Measurements from ENCODE around the gene NCR2.

The NCR2 gene

GRCh38 chr6:41315943-41316620, 19.3 kb upstream of the NCR2 start:
- H3K27me3 Mint-ChIP-seq = peaks cover 22% of the 10 kb centered on the region
- no peak overlapping the region for H3K4me3 Mint-ChIP-seq
- intact Hi-C loops (cut with micrococcal nuclease) = loop anchor here (5.0 to 10.0 kb wide), 3 partner anchors 39 to 244 kb away; partner anchors contain the start of genes NFYA, OARD1 and TREML4
- no peaks in the 10 kb centered on the region for H3K36me3 Mint-ChIP-seq (ENCODE audit: low read depth)
- peaks cover 17% of the 10 kb centered on the region for H3K4me1 Mint-ChIP-seq (ENCODE audit: low read depth)
- H3K9me3 Mint-ChIP-seq = no peaks in the 10 kb centered on the region
- no peak overlapping the region for H3K27ac Mint-ChIP-seq

- H3K27ac Mint-ChIP-seq = peak overlapping the region; percentile 48
- H3K9me3 Mint-ChIP-seq = no peaks in the 10 kb centered on the region
- H3K27me3 Mint-ChIP-seq = peaks cover 15% of the 10 kb centered on the region
- no peak overlapping the region for H3K4me3 Mint-ChIP-seq
- H3K36me3 Mint-ChIP-seq (ENCODE audit: low read depth) = no peaks in the 10 kb centered on the region
- intact Hi-C loops (cut with micrococcal nuclease) = loop anchor here (2.0 to 10.0 kb wide), 5 partner anchors 41 to 311 kb away; partner anchors contain the start of genes NFYA, OARD1 and TREML4
- H3K4me1 Mint-ChIP-seq (ENCODE audit: low read depth) = peaks cover 15% of the 10 kb centered on the region
Measured at GRCh38 chr6:41318261-41318653, 17.2 kb upstream of the NCR2 start.

- peaks cover 13% of the 10 kb centered on the region for H3K4me1 Mint-ChIP-seq (ENCODE audit: low read depth)
- no peaks in the 10 kb centered on the region for H3K36me3 Mint-ChIP-seq (ENCODE audit: low read depth)
- peak overlapping the region; percentile 48 for H3K27ac Mint-ChIP-seq
- peaks cover 12% of the 10 kb centered on the region for H3K27me3 Mint-ChIP-seq
- no peaks in the 10 kb centered on the region for H3K9me3 Mint-ChIP-seq
- intact Hi-C loops (cut with micrococcal nuclease) = loop anchor here (2.0 to 10.0 kb wide), 5 partner anchors 42 to 312 kb away; partner anchors contain the start of genes NFYA, OARD1 and TREML4
- peak overlapping the region; percentile 61 for H3K4me3 Mint-ChIP-seq
Measured at GRCh38 chr6:41318654-41319565, 16.5 kb upstream of the NCR2 start.

- Mint-ChIP-seq H3K27me3 (peaks cover 11% of the 10 kb centered on the region), H3K4me3 (no peak overlapping the region), H3K4me1 (ENCODE audit: low read depth) (peaks cover 13% of the 10 kb centered on the region), H3K9me3 (no peaks in the 10 kb centered on the region), H3K36me3 (ENCODE audit: low read depth) (no peaks in the 10 kb centered on the region), H3K27ac (no peak overlapping the region)
- intact Hi-C loops (cut with micrococcal nuclease) = no loop called here
Measured at GRCh38 chr6:41321183-41321582, 14.2 kb upstream of the NCR2 start.

GRCh38 chr6:41325446-41326066, 9.9 kb upstream of the NCR2 start:
- no peaks in the 10 kb centered on the region for H3K4me1 Mint-ChIP-seq (ENCODE audit: low read depth)
- H3K9me3 Mint-ChIP-seq = no peaks in the 10 kb centered on the region
- no peak overlapping the region for H3K4me3 Mint-ChIP-seq
- peaks cover 27% of the 10 kb centered on the region for H3K27me3 Mint-ChIP-seq
- H3K36me3 Mint-ChIP-seq (ENCODE audit: low read depth) = no peaks in the 10 kb centered on the region
- intact Hi-C loops (cut with micrococcal nuclease) = no loop called here
- H3K27ac Mint-ChIP-seq = no peak overlapping the region

GRCh38 chr6:41326092-41326491, 9.3 kb upstream of the NCR2 start:
- Mint-ChIP-seq H3K27ac (no peak overlapping the region), H3K4me3 (no peak overlapping the region), H3K9me3 (no peaks in the 10 kb centered on the region), H3K4me1 (ENCODE audit: low read depth) (no peaks in the 10 kb centered on the region), H3K27me3 (peaks cover 27% of the 10 kb centered on the region), H3K36me3 (ENCODE audit: low read depth) (no peaks in the 10 kb centered on the region)
- intact Hi-C loops (cut with micrococcal nuclease) = no loop called here

GRCh38 chr6:41327177-41327576, 8.2 kb upstream of the NCR2 start:
- no peak overlapping the region for H3K4me3 Mint-ChIP-seq
- no peaks in the 10 kb centered on the region for H3K36me3 Mint-ChIP-seq (ENCODE audit: low read depth)
- H3K4me1 Mint-ChIP-seq (ENCODE audit: low read depth) = peaks cover 3% of the 10 kb centered on the region
- H3K27me3 Mint-ChIP-seq = peaks cover 26% of the 10 kb centered on the region
- H3K9me3 Mint-ChIP-seq = no peaks in the 10 kb centered on the region
- intact Hi-C loops (cut with micrococcal nuclease) = no loop called here
- H3K27ac Mint-ChIP-seq = no peak overlapping the region

GRCh38 chr6:41331401-41332150, 3.8 kb upstream of the NCR2 start:
- Mint-ChIP-seq H3K9me3 (no peaks in the 10 kb centered on the region), H3K4me3 (no peak overlapping the region), H3K36me3 (ENCODE audit: low read depth) (no peaks in the 10 kb centered on the region), H3K27ac (no peak overlapping the region), H3K27me3 (peaks cover 28% of the 10 kb centered on the region), H3K4me1 (ENCODE audit: low read depth) (peaks cover 36% of the 10 kb centered on the region)
- intact Hi-C loops (cut with micrococcal nuclease) = no loop called here

GRCh38 chr6:41332241-41332640, 3.2 kb upstream of the NCR2 start:
- intact Hi-C loops (cut with micrococcal nuclease) = no loop called here
- H3K27ac Mint-ChIP-seq = no peak overlapping the region
- peaks cover 36% of the 10 kb centered on the region for H3K4me1 Mint-ChIP-seq (ENCODE audit: low read depth)
- H3K36me3 Mint-ChIP-seq (ENCODE audit: low read depth) = no peaks in the 10 kb centered on the region
- no peaks in the 10 kb centered on the region for H3K9me3 Mint-ChIP-seq
- H3K27me3 Mint-ChIP-seq = peaks cover 27% of the 10 kb centered on the region
- no peak overlapping the region for H3K4me3 Mint-ChIP-seq

- intact Hi-C loops (cut with micrococcal nuclease) = no loop called here
- H3K4me3 Mint-ChIP-seq = no peak overlapping the region
- H3K27me3 Mint-ChIP-seq = peaks cover 27% of the 10 kb centered on the region
- H3K9me3 Mint-ChIP-seq = no peaks in the 10 kb centered on the region
- no peak overlapping the region for H3K27ac Mint-ChIP-seq
- H3K4me1 Mint-ChIP-seq (ENCODE audit: low read depth) = peaks cover 36% of the 10 kb centered on the region
- H3K36me3 Mint-ChIP-seq (ENCODE audit: low read depth) = no peaks in the 10 kb centered on the region
Measured at GRCh38 chr6:41332842-41333736, 2.3 kb upstream of the NCR2 start.

- H3K4me1 Mint-ChIP-seq (ENCODE audit: low read depth) = peaks cover 36% of the 10 kb centered on the region
- H3K36me3 Mint-ChIP-seq (ENCODE audit: low read depth) = no peaks in the 10 kb centered on the region
- no peak overlapping the region for H3K4me3 Mint-ChIP-seq
- peaks cover 18% of the 10 kb centered on the region for H3K27me3 Mint-ChIP-seq
- H3K27ac Mint-ChIP-seq = no peak overlapping the region
- H3K9me3 Mint-ChIP-seq = no peaks in the 10 kb centered on the region
- intact Hi-C loops (cut with micrococcal nuclease) = no loop called here
Measured at GRCh38 chr6:41334482-41335040, 847 bp upstream of the NCR2 start.

- intact Hi-C loops (cut with micrococcal nuclease) = no loop called here
- H3K27ac Mint-ChIP-seq = no peak overlapping the region
Measured at GRCh38 chr6:41335943-41336342, 535 bp downstream of the NCR2 start.

More at GRCh38 chr6:41335943-41336342, 535 bp downstream of the NCR2 start:
- Mint-ChIP-seq H3K27me3 (peaks cover 17% of the 10 kb centered on the region), H3K4me1 (ENCODE audit: low read depth) (peaks cover 36% of the 10 kb centered on the region), H3K4me3 (no peak overlapping the region), H3K9me3 (no peaks in the 10 kb centered on the region), H3K36me3 (ENCODE audit: low read depth) (no peaks in the 10 kb centered on the region)
